ENCODE measurements around the gene NUP98. TPM values are rescaled to one million over a fixed set of nuclear protein-coding genes. Genes with fewer than 3 reads are reported as not detected.
A peak's percentile ranks its signal among the peaks of the same experiment; 100 is the strongest.

The NUP98 gene
- total RNA-seq, 1 donor from 2014 or later: 80.5 TPM

GRCh38 chr11:3737386-3737933 lies 59.9 kb downstream of the NUP98 start:
- no peak for DNase-seq
- Histone ChIP-seq H3K4me1 (peaks cover 3% of the 10 kb centered on the region), H3K27ac (no peak overlapping the region), H3K36me3 (peaks cover 82% of the 10 kb centered on the region), H3K27me3 (no peaks in the 10 kb centered on the region), H3K4me3 (no peak overlapping the region), H3K9me3 (no peaks in the 10 kb centered on the region)
- no peak for ATAC-seq
- no peak for TF ChIP-seq CTCF (IDR thresholded peaks at IDR 0.05)
- intact Hi-C loops (cut with DNase I): no loop called here

- intact Hi-C loops (cut with DNase I): no loop called here
- peaks cover 83% of the 10 kb centered on the region for H3K36me3 ChIP-seq
- H3K27ac ChIP-seq: no peak overlapping the region
- no peak overlapping the region for H3K4me3 ChIP-seq
- peaks cover 3% of the 10 kb centered on the region for H3K4me1 ChIP-seq
- H3K9me3 ChIP-seq: no peaks in the 10 kb centered on the region
- TF ChIP-seq CTCF (IDR thresholded peaks at IDR 0.05): no peak
- H3K27me3 ChIP-seq: no peaks in the 10 kb centered on the region
- DNase-seq (no peak), ATAC-seq (no peak)
Measured at GRCh38 chr11:3736816-3737215, 60.5 kb downstream of the NUP98 start.

GRCh38 chr11:3735827-3736226 lies 61.5 kb downstream of the NUP98 start:
- no peak overlapping the region for H3K4me3 ChIP-seq
- H3K36me3 ChIP-seq: peaks cover 83% of the 10 kb centered on the region
- H3K27ac ChIP-seq: no peak overlapping the region
- H3K27me3 ChIP-seq: no peaks in the 10 kb centered on the region
- H3K4me1 ChIP-seq: peaks cover 3% of the 10 kb centered on the region
- TF ChIP-seq CTCF (IDR thresholded peaks at IDR 0.05): no peak
- no peaks in the 10 kb centered on the region for H3K9me3 ChIP-seq
- intact Hi-C loops (cut with DNase I): no loop called here
- ATAC-seq (no peak), DNase-seq (no peak)

- peaks cover 86% of the 10 kb centered on the region for H3K36me3 ChIP-seq
- intact Hi-C loops (cut with DNase I): no loop called here
- DNase-seq: no peak
- ATAC-seq: no peak
- H3K9me3 ChIP-seq: no peaks in the 10 kb centered on the region
- H3K27ac ChIP-seq: no peak overlapping the region
- no peaks in the 10 kb centered on the region for H3K4me1 ChIP-seq
- no peaks in the 10 kb centered on the region for H3K27me3 ChIP-seq
- TF ChIP-seq CTCF (IDR thresholded peaks at IDR 0.05): no peak
- H3K4me3 ChIP-seq: no peak overlapping the region
Measured at GRCh38 chr11:3732671-3733436, 64.5 kb downstream of the NUP98 start.

- no peaks in the 10 kb centered on the region for H3K9me3 ChIP-seq
- no peaks in the 10 kb centered on the region for H3K27me3 ChIP-seq
- H3K4me3 ChIP-seq: no peak overlapping the region
- peak overlapping the region; percentile 37 for H3K27ac ChIP-seq
- no peaks in the 10 kb centered on the region for H3K4me1 ChIP-seq
- H3K36me3 ChIP-seq: peaks cover 99% of the 10 kb centered on the region
- intact Hi-C loops (cut with DNase I): loop anchor here (5.0 kb wide), 1 partner anchor 44 kb away; no protein-coding TSS in a partner anchor
- ATAC-seq (peak; percentile 77), DNase-seq (no peak)
- TF ChIP-seq CTCF (IDR thresholded peaks at IDR 0.05): no peak
Measured at GRCh38 chr11:3723014-3723708, 74.2 kb downstream of the NUP98 start.
